WTC11 (cell line): ENCODE results near the gene ZBTB4. TPM values are rescaled to one million over a fixed set of nuclear protein-coding genes. Genes with fewer than 3 reads are reported as not detected.

Experiments
- ATAC-seq: fragments of 200-7000 bp; cut with Tn5 transposase; 2 replicates; pipeline ENCODE4 v1.10.0; 2021; ENCODE audit warnings: mild to moderate bottlenecking, moderate library complexity
- CTCF ChIA-PET: fragments of 300-600 bp; sonication (Branson Sonifier 250); formaldehyde crosslinking; loops from one replicate; lab custom pipeline; 2021; ENCODE audit warnings: antibody characterized with exemption; lab: Charles Lee
- POLR2A ChIA-PET: fragments of 350-600 bp; sonication (Branson Sonifier 250); formaldehyde crosslinking; loops from one replicate; lab custom pipeline; 2021; ENCODE audit warnings: antibody characterized with exemption; lab: Charles Lee
- DNase-seq: peaks from one replicate; pipeline ENCODE4 v3.0.0; 2021; ENCODE audit warnings: low spot score
- H3K27ac Mint-ChIP-seq: 2 replicates; pipeline ENCODE4 v1.8.0; 2021; ENCODE audit warnings: mixed read lengths
- H3K27me3 Mint-ChIP-seq: 2 replicates; pipeline ENCODE4 v1.8.0; 2021; ENCODE audit warnings: low read depth, mild to moderate bottlenecking, moderate library complexity, mixed read lengths
- H3K36me3 Mint-ChIP-seq: 2 replicates; pipeline ENCODE4 v1.8.0; 2021; ENCODE audit warnings: mixed read lengths
- H3K4me1 Mint-ChIP-seq: 2 replicates; pipeline ENCODE4 v1.8.0; 2022; ENCODE audit warnings: mixed read lengths
- H3K4me3 Mint-ChIP-seq: 2 replicates; pipeline ENCODE4 v1.8.0; 2021; ENCODE audit warnings: mild to moderate bottlenecking, moderate library complexity, mixed read lengths
- H3K9me3 Mint-ChIP-seq: 2 replicates; pipeline ENCODE4 v1.8.0; 2021; ENCODE audit warnings: mixed read lengths
- ARID4B ChIP-seq: sonication (generic); formaldehyde crosslinking; IDR thresholded peaks from 2 replicates; pipeline ENCODE4 v1.8.0; 2023; ENCODE audit warnings: missing genetic modification reagents, mild to moderate bottlenecking, borderline replicate concordance
- CREM ChIP-seq: sonication (generic); formaldehyde crosslinking; IDR thresholded peaks from 2 replicates; pipeline ENCODE4 v1.8.1; 2022; ENCODE audit warnings: mild to moderate bottlenecking, missing genetic modification reagents, moderate library complexity
- ESRRA ChIP-seq: sonication (generic); formaldehyde crosslinking; IDR thresholded peaks from 2 replicates; pipeline ENCODE4 v1.8.1; 2022; ENCODE audit warnings: mild to moderate bottlenecking, missing genetic modification reagents, borderline replicate concordance
- FOXJ3 ChIP-seq: sonication (generic); formaldehyde crosslinking; IDR thresholded peaks from 2 replicates; pipeline ENCODE4 v1.9.0; 2021; ENCODE audit warnings: missing genetic modification reagents, mild to moderate bottlenecking, borderline replicate concordance
- IRF2 ChIP-seq: sonication (generic); formaldehyde crosslinking; IDR thresholded peaks from 2 replicates; pipeline ENCODE4 v1.8.0; 2022; ENCODE audit warnings: low read depth, missing genetic modification reagents, borderline replicate concordance
- PRRX2 ChIP-seq: fragments of 250-450 bp; sonication (Bioruptor Pico); IDR thresholded peaks from 2 replicates; pipeline ENCODE4 v1.8.0; 2021; ENCODE audit warnings: mild to moderate bottlenecking
- TEAD1 ChIP-seq: sonication (generic); formaldehyde crosslinking; IDR thresholded peaks from 2 replicates; pipeline ENCODE4 v1.8.0; 2022; ENCODE audit warnings: mild to moderate bottlenecking, missing genetic modification reagents
- ZBTB21 ChIP-seq: sonication (generic); formaldehyde crosslinking; IDR thresholded peaks from 2 replicates; pipeline ENCODE4 v1.8.1; 2023; ENCODE audit warnings: mild to moderate bottlenecking, missing genetic modification reagents, borderline replicate concordance
- ZNF121 ChIP-seq: sonication (generic); formaldehyde crosslinking; IDR thresholded peaks from 2 replicates; pipeline ENCODE4 v1.8.0; 2023; ENCODE audit warnings: missing genetic modification reagents
- ZNF281 ChIP-seq: sonication (generic); formaldehyde crosslinking; IDR thresholded peaks from 2 replicates; pipeline ENCODE4 v1.8.0; 2023; ENCODE audit warnings: mild to moderate bottlenecking, missing genetic modification reagents
- ZNF416 ChIP-seq: fragments of 250-450 bp; sonication (Bioruptor Pico); IDR thresholded peaks from 2 replicates; pipeline ENCODE4 v1.9.0; 2021; ENCODE audit warnings: mild to moderate bottlenecking, inconsistent platforms
- total RNA-seq: library from RNA; stranded (reverse); gene quantifications from 3 replicates; pipeline ENCODE4 v1.2.3, GENCODE V29; 2021

ZBTB4 gene
- total RNA-seq, 1 experiment from 2014 or later = 14.6 TPM

- H3K4me3 Mint-ChIP-seq = no peak overlapping the region
- DNase-seq = no peak
- H3K27me3 Mint-ChIP-seq = no peaks in the 10 kb centered on the region
- H3K27ac Mint-ChIP-seq = peak overlapping the region; percentile 71
- CTCF ChIA-PET = interaction anchor here (0.9 kb wide), 1 partner anchor 54 kb away, joined by 3 read pairs; no protein-coding TSS in a partner anchor
- no peaks in the 10 kb centered on the region for H3K9me3 Mint-ChIP-seq
- POLR2A ChIA-PET = no interaction called here
- no peak for TF ChIP-seq ZNF416 (CRISPR knock-in tag)
- TF ChIP-seq ARID4B = no peak
- no peak for TF ChIP-seq CREM (CRISPR knock-in tag)
- TF ChIP-seq, all 79 proteins: peak for 0
- Mint-ChIP-seq H3K36me3 (peaks cover 46% of the 10 kb centered on the region), H3K4me1 (peaks cover 20% of the 10 kb centered on the region)
- no peak for ATAC-seq
These were observed 12.2 kb upstream of the ZBTB4 start for GRCh38 chr17:7491583-7491982.

- DNase-seq = no peak
- H3K9me3 Mint-ChIP-seq = no peaks in the 10 kb centered on the region
- no peak overlapping the region for H3K27ac Mint-ChIP-seq
- no peak for TF ChIP-seq FOXJ3
- peak; percentile 44; the same call in 1 of the 2 replicates for TF ChIP-seq ZNF121 (CRISPR knock-in tag)
- TF ChIP-seq ESRRA (CRISPR knock-in tag) = no peak
- TF ChIP-seq, all 79 proteins: peak for 1
- ChIA-PET CTCF (interaction anchor here (1.1 to 1.4 kb wide), 3 partner anchors 12 to 134 kb away, joined by 3 to 5 read pairs (median 3); no protein-coding TSS in a partner anchor), POLR2A (interaction anchor here (1.0 kb wide), 1 partner anchor 86 kb away, joined by 6 read pairs; the partner anchor contains the start of gene TMEM256)
- no peak overlapping the region for H3K4me3 Mint-ChIP-seq
- ATAC-seq = no peak
- H3K27me3 Mint-ChIP-seq = no peaks in the 10 kb centered on the region
- peaks cover 35% of the 10 kb centered on the region for H3K36me3 Mint-ChIP-seq
- peaks cover 31% of the 10 kb centered on the region for H3K4me1 Mint-ChIP-seq
These were observed 10.7 kb upstream of the ZBTB4 start for GRCh38 chr17:7490144-7490543.

- Mint-ChIP-seq H3K36me3 (peaks cover 12% of the 10 kb centered on the region), H3K9me3 (no peaks in the 10 kb centered on the region), H3K4me1 (peaks cover 49% of the 10 kb centered on the region), H3K4me3 (peak overlapping the region; percentile 90), H3K27ac (peak overlapping the region; percentile 47), H3K27me3 (no peaks in the 10 kb centered on the region)
- DNase-seq (no peak), ATAC-seq (no peak)
- ChIA-PET POLR2A (interaction anchor here (1.8 kb wide), 1 partner anchor 11 kb away, joined by 13 read pairs; no protein-coding TSS in a partner anchor), CTCF (interaction anchor here (0.5 to 2.4 kb wide), 7 partner anchors 16 to 117 kb away, joined by 3 to 10 read pairs (median 5); partner anchors contain the start of gene TNK1)
- TF ChIP-seq ZNF281 (CRISPR knock-in tag) (no peak), IRF2 (no peak), ARID4B (no peak), ZBTB21 (CRISPR knock-in tag) (no peak), PRRX2 (CRISPR knock-in tag) (no peak), TEAD1 (CRISPR knock-in tag) (no peak)
These were observed 6.8 kb upstream of the ZBTB4 start for GRCh38 chr17:7486181-7486580.
